Fibroblast of skin of right biceps (primary cell): ENCODE results near the gene TPM2.
"Not testable (repeated sequence)": the region's sequence is repeated elsewhere in the genome, so short reads cannot be mapped to it uniquely, and the experiment has no call there.

Source experiments
- DNase-seq: peaks from one replicate; pipeline ENCODE4 v3.0.0-alpha.2; 2013

Gene TPM2

GRCh38 chr9:35651956-35652828, 37.5 kb downstream of the TPM2 start:
- peak; percentile 37 for DNase-seq

- DNase-seq, result no peak
These were observed 39.2 kb downstream of the TPM2 start, which contains the start of gene SIT1 for GRCh38 chr9:35650341-35651158. Gene SIT1, minus strand, starts transcription at chr9:35650931. Its CDS starts 78 bp downstream, at chr9:35650853.

GRCh38 chr9:35649431-35650340, 40.0 kb downstream of the TPM2 start:
- DNase-seq, result no peak

- peak; percentile 86 for DNase-seq
These were observed 43.0 kb downstream of the TPM2 start for GRCh38 chr9:35646533-35647265.

- DNase-seq, result no peak
These were observed 43.6 kb downstream of the TPM2 start for GRCh38 chr9:35646153-35646532.

GRCh38 chr9:35645736-35646135, 44.0 kb downstream of the TPM2 start:
- DNase-seq, result not testable (repeated sequence)

GRCh38 chr9:35643046-35643445, 46.7 kb downstream of the TPM2 start:
- DNase-seq, result no peak

GRCh38 chr9:35641478-35641877, 48.2 kb downstream of the TPM2 start:
- not testable (repeated sequence) for DNase-seq

- DNase-seq, result not testable (repeated sequence)
These were observed 49.3 kb downstream of the TPM2 start for GRCh38 chr9:35640431-35640830.

- no peak for DNase-seq
These were observed 50.1 kb downstream of the TPM2 start for GRCh38 chr9:35639631-35640030.

GRCh38 chr9:35639225-35639624, 50.5 kb downstream of the TPM2 start:
- not testable (repeated sequence) for DNase-seq

- not testable (repeated sequence) for DNase-seq
These were observed 51.0 kb downstream of the TPM2 start for GRCh38 chr9:35638751-35639150.

- not testable (repeated sequence) for DNase-seq
These were observed 52.2 kb downstream of the TPM2 start for GRCh38 chr9:35637427-35637955.

- not testable (repeated sequence) for DNase-seq
These were observed 52.9 kb downstream of the TPM2 start for GRCh38 chr9:35636877-35637246.

GRCh38 chr9:35636135-35636876, 53.4 kb downstream of the TPM2 start:
- DNase-seq, result no peak

GRCh38 chr9:35635730-35636129, 54.0 kb downstream of the TPM2 start:
- no peak for DNase-seq
